Omental fat pad (tissue), 4 donors: ENCODE results near the gene CD200R1. TPM values are rescaled to one million over a fixed set of nuclear protein-coding genes. Genes with fewer than 3 reads are reported as not detected.

ENCODE experiments used
- ATAC-seq: fragments of 150-250 bp; one replicate; pipeline ENCODE4 v1.9.1; 2016; ENCODE audit warnings: mild to moderate bottlenecking, moderate library complexity; ENCODE audit not compliant: low FRiP score
- DNase-seq: peaks from one replicate; pipeline ENCODE4 v3.0.0-alpha.2; 2019; ENCODE audit warnings: low spot score
- CTCF ChIP-seq, 3 donors: fragments of 450-650 bp; IDR thresholded peaks; one replicate each; pipeline ENCODE4 v1.5.1; 2016 to 2017; ENCODE audit warnings: antibody characterized with exemption in 3 of 3, mild to moderate bottlenecking in 3 of 3, moderate library complexity in 2 of 3
- total RNA-seq, 4 donors: library from RNA; depleted of rRNA; stranded (reverse); fragments of >200 nt; gene quantifications; one replicate each; pipeline ENCODE4 v1.1.0, GENCODE V29; 2016

CD200R1 gene
- total RNA-seq, 4 donors from 2014 or later: 1.1 to 4.3 (median 3.0) TPM

GRCh38 chr3:113006359-113007056 lies 31.6 kb upstream of the CD200R1 start:
- no peak for TF ChIP-seq CTCF (IDR thresholded peaks at IDR 0.05)
- DNase-seq (no peak), ATAC-seq (no peak)

DNA sequence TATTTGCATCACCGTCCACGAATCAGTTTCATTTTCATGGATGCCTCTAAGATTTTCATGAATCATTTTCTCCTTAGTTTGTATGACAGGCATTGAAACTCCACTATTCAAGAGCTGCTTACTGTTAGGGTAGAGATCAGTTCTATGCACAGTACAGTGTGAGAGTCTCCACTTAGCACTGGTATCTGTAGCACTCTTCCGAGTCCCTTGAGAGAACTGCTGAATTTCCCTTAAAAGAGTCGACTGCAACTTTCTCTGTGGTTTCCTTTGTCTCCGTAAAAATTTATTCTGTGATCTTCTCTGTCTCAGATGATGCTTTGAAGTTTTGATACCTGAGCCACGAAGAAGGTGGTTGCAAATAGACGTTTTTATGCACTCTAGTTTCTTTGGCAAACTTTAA lies 30.7 kb upstream of the CD200R1 start:
- ATAC-seq (no peak), DNase-seq (no peak)

DNA sequence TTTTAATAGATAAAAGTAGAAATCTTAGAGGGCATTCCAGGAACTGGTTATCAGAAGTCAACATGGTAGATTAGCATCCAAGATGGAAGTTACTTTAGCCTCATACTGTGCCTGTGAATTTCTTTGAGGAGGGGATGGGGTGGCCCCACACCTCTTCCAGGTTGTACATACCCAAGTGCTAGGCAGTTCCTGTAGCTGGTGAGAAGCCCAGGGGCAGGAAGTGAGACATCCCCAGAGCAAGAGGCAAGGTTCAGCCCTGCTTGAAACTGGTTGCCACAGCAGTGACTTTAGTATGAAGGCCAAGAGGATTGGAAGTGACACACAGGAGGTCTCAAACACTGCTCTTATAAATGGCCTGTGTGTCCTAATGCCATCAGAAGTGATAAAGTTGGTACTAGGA lies 27.8 kb upstream of the CD200R1 start:
- no peak for DNase-seq
- ATAC-seq: no peak
- TF ChIP-seq CTCF (IDR thresholded peaks at IDR 0.05): no peak

More for the DNA sequence above, 30.7 kb upstream of the CD200R1 start:
- TF ChIP-seq CTCF (IDR thresholded peaks at IDR 0.05): no peak

DNA sequence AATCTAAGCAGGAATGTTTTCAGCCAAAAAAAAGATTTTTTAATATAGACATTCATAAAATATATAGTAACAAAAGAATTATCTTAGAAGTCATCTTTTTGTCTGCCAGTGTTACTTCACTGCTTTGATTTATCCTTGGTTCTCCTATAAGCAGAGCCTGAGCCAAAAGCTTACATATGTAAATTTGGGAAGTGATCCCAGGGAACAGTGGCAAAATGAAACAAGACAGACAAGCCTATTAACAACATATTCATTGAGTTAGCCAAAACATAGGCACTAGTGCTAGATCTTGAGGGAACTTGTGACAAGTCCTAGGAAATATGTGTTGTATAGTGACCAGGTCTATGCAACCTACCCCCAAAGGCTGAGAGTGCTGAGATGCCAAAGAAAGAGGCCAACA lies 27.1 kb upstream of the CD200R1 start:
- ATAC-seq: no peak
- no peak for DNase-seq
- no peak for TF ChIP-seq CTCF (IDR thresholded peaks at IDR 0.05)

GRCh38 chr3:113000691-113001090 lies 25.8 kb upstream of the CD200R1 start:
- ATAC-seq (no peak), DNase-seq (no peak)
- TF ChIP-seq CTCF (IDR thresholded peaks at IDR 0.05): no peak

DNA sequence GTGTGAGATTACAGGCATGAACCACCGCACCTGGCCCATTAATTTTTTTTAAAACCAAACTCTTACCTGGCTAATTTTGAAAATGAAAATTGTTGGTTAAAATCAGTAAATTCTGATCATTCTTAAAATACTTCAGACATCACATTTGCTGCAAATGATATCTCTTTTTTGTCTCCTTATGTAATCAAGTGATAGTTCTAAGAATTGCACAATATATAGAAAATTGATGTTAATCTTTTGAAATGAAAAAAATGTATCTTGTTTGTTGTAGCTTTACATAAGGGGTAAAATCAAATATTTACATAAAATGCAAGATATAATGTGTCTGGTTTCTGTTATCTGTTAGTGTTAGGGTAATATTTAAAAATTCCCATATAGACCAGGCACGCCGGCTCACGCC lies 20.9 kb upstream of the CD200R1 start:
- no peak for TF ChIP-seq CTCF (IDR thresholded peaks at IDR 0.05)
- no peak for DNase-seq
- no peak for ATAC-seq
